Measurements from ENCODE around the gene CREB1.

- TF ChIP-seq POLR2A (IDR thresholded peaks at IDR 0.05), result no peak
- TF ChIP-seq, protein P1, sequence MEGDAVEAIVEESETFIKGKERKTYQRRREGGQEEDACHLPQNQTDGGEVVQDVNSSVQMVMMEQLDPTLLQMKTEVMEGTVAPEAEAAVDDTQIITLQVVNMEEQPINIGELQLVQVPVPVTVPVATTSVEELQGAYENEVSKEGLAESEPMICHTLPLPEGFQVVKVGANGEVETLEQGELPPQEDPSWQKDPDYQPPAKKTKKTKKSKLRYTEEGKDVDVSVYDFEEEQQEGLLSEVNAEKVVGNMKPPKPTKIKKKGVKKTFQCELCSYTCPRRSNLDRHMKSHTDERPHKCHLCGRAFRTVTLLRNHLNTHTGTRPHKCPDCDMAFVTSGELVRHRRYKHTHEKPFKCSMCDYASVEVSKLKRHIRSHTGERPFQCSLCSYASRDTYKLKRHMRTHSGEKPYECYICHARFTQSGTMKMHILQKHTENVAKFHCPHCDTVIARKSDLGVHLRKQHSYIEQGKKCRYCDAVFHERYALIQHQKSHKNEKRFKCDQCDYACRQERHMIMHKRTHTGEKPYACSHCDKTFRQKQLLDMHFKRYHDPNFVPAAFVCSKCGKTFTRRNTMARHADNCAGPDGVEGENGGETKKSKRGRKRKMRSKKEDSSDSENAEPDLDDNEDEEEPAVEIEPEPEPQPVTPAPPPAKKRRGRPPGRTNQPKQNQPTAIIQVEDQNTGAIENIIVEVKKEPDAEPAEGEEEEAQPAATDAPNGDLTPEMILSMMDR (IDR thresholded peaks at IDR 0.05), result no peak
These were observed 49.2 kb upstream of the CREB1 start for GRCh38 chr2:207480521-207481040.

Measured in adrenal gland (tissue), 5 donors.